Measurements from ENCODE around the gene RAB40C. TPM values are rescaled to one million over a fixed set of nuclear protein-coding genes. Genes with fewer than 3 reads are reported as not detected.

RAB40C gene
- total and polyA plus RNA-seq, 4 donors = 25.1 to 58.9 (median 43.9) TPM

GRCh38 chr16:660459-661183, 70.8 kb downstream of the RAB40C start:
- DNase-seq = peak; percentile 66 to 83 (median 70)
- peak; percentile 82 for ATAC-seq (ENCODE audit: insufficient read depth, low FRiP score)
- Histone ChIP-seq H3K4me3 (no peak overlapping the region), H3K9me3 (ENCODE audit: control insufficient read depth in 4 of 4, insufficient read depth in 3 of 4, low read length in 3 of 4) (no peaks in the 10 kb centered on the region), H3K36me3 (ENCODE audit: control insufficient read depth in 4 of 4, insufficient read depth in 4 of 4, low read length in 4 of 4) (peaks cover 0 to 27% (median 2%) of the 10 kb centered on the region in 4 donors), H3K4me1 (ENCODE audit: control insufficient read depth in 5 of 5, insufficient read depth in 5 of 5, low read length in 5 of 5) (peaks cover 0 to 7% (median 0%) of the 10 kb centered on the region in 5 donors), H3K27me3 (ENCODE audit: control insufficient read depth in 3 of 3, insufficient read depth in 3 of 3, low read length in 2 of 3) (no peaks in the 10 kb centered on the region), H3K27ac (ENCODE audit: low read depth in 1 of 2, low read length in 1 of 2) (peak overlapping the region; percentile 68 to 69), H3K9ac (ENCODE audit: insufficient read depth in 1 of 2, low read length in 2 of 2) (no peak overlapping the region)
- WGBS, 2 donors = 6 to 17% methylated on average over 28 to 39 of the region's 43 CpGs
- TF ChIP-seq CTCF (IDR thresholded peaks at IDR 0.05; ENCODE audit: control extremely low read depth, extremely low read depth) = peak; percentile 25

- no peak for DNase-seq
- H3K9ac ChIP-seq (ENCODE audit: insufficient read depth in 1 of 2, low read length in 2 of 2) = no peak overlapping the region
- no peaks in the 10 kb centered on the region for H3K27me3 ChIP-seq (ENCODE audit: control insufficient read depth in 3 of 3, insufficient read depth in 3 of 3, low read length in 2 of 3)
- no peak for ATAC-seq (ENCODE audit: insufficient read depth, low FRiP score)
- peaks cover 0 to 21% (median 2%) of the 10 kb centered on the region in 4 donors for H3K36me3 ChIP-seq (ENCODE audit: control insufficient read depth in 4 of 4, insufficient read depth in 4 of 4, low read length in 4 of 4)
- peak overlapping the region in 1 of 2 donors; percentile 34 for H3K27ac ChIP-seq (ENCODE audit: low read depth in 1 of 2, low read length in 1 of 2)
- 60 to 71% methylated on average over 35 of the region's 35 CpGs for WGBS, 2 donors
- no peak for TF ChIP-seq CTCF (IDR thresholded peaks at IDR 0.05; ENCODE audit: control extremely low read depth, extremely low read depth)
- no peak overlapping the region for H3K4me3 ChIP-seq
- peaks cover 0 to 7% (median 0%) of the 10 kb centered on the region in 5 donors for H3K4me1 ChIP-seq (ENCODE audit: control insufficient read depth in 5 of 5, insufficient read depth in 5 of 5, low read length in 5 of 5)
- no peaks in the 10 kb centered on the region for H3K9me3 ChIP-seq (ENCODE audit: control insufficient read depth in 4 of 4, insufficient read depth in 3 of 4, low read length in 3 of 4)
These were observed 71.4 kb downstream of the RAB40C start for GRCh38 chr16:661184-661821.

GRCh38 chr16:662095-662494, 72.2 kb downstream of the RAB40C start:
- no peak for TF ChIP-seq CTCF (IDR thresholded peaks at IDR 0.05; ENCODE audit: control extremely low read depth, extremely low read depth)
- 96 to 97% methylated on average over 19 of the region's 19 CpGs for WGBS, 2 donors
- no peak for ATAC-seq (ENCODE audit: insufficient read depth, low FRiP score)
- no peaks in the 10 kb centered on the region for H3K27me3 ChIP-seq (ENCODE audit: control insufficient read depth in 3 of 3, insufficient read depth in 3 of 3, low read length in 2 of 3)
- no peaks in the 10 kb centered on the region for H3K9me3 ChIP-seq (ENCODE audit: control insufficient read depth in 4 of 4, insufficient read depth in 3 of 4, low read length in 3 of 4)
- H3K27ac ChIP-seq (ENCODE audit: low read depth in 1 of 2, low read length in 1 of 2) = no peak overlapping the region
- no peak overlapping the region for H3K4me3 ChIP-seq
- no peak overlapping the region for H3K9ac ChIP-seq (ENCODE audit: insufficient read depth in 1 of 2, low read length in 2 of 2)
- peaks cover 0 to 15% (median 2%) of the 10 kb centered on the region in 4 donors for H3K36me3 ChIP-seq (ENCODE audit: control insufficient read depth in 4 of 4, insufficient read depth in 4 of 4, low read length in 4 of 4)
- DNase-seq = no peak
- peaks cover 0 to 7% (median 0%) of the 10 kb centered on the region in 5 donors for H3K4me1 ChIP-seq (ENCODE audit: control insufficient read depth in 5 of 5, insufficient read depth in 5 of 5, low read length in 5 of 5)

Data from lung (tissue), 12 donors.